ENCODE results near the gene C10orf105. TPM values are rescaled to one million over a fixed set of nuclear protein-coding genes. Genes with fewer than 3 reads are reported as not detected.

C10orf105 gene
- total and polyA plus RNA-seq, 2 of the 8 experiments (the other 6 are each of a cell fraction or from before 2014, with no cell fraction given): 0.71 to 0.73 TPM

- no peak for TF ChIP-seq CHD7 (IDR thresholded peaks at IDR 0.05; ENCODE audit: insufficient replicate concordance, low read length)
- TF ChIP-seq SRF (IDR thresholded peaks at IDR 0.05; ENCODE audit: low read depth, low read length): no peak
- TF ChIP-seq TCF12 (IDR thresholded peaks at IDR 0.05; ENCODE audit: low read depth, low read length): no peak
- TF ChIP-seq TBP (IDR thresholded peaks at IDR 0.05; ENCODE audit: low read depth, low read length): no peak
- TF ChIP-seq ATF2 (IDR thresholded peaks at IDR 0.05; ENCODE audit: low read length): no peak
- TF ChIP-seq HDAC2 (IDR thresholded peaks at IDR 0.05; ENCODE audit: borderline replicate concordance in 1 of 2, low read depth in 2 of 2, low read length in 2 of 2): no peak
- TF ChIP-seq, protein P1, sequence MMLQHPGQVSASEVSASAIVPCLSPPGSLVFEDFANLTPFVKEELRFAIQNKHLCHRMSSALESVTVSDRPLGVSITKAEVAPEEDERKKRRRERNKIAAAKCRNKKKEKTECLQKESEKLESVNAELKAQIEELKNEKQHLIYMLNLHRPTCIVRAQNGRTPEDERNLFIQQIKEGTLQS (IDR thresholded peaks at IDR 0.05; ENCODE audit: insufficient read depth, low read depth, low read length): no peak
Measured at GRCh38 chr10:71744897-71745663, 25.5 kb upstream of the C10orf105 start (continued).
